ENCODE data around the gene POLR3B.
"Not testable (repeated sequence)": the region's sequence is repeated elsewhere in the genome, so short reads cannot be mapped to it uniquely, and the experiment has no call there.

The POLR3B gene

DNA sequence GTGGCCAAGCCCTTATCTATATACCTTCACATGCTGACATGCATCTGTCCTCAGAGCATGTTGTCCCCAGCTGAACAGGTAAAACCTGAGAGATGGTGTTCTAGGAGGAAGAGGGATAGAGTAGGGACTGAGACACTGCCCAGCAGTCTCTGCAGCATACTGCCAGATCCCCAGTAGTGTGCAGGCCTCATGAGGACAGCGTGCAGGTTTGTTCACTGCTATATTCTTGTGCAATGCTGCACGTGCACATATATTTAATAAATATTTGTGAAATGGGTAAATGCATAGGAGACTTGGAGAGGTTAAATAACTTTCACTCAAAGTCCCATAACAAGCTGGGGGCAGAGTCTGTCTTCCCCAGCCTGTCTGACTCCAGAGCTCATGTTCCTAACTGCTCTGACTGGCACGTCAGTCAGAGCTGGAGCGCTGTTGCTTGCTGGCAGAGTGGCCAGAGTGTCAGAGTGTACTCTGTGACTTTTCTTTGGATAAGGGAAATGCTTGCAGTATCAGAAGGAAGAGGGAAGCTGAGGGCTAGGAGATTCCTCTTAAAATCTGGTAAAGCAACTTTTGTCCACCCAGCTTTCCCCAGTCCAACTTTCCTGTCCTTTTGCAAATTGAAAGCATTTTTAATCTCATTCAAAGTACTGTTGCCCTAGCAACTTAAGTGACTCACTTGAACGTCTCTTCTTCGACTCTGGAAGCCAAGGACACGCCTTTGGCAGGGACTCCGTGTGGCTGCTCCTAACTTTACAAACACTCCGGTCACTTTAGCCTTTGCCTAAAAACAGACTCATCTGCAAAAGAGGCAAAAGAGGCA lies 14.9 kb upstream of the POLR3B start:
- DNase-seq: peak; percentile 46

- DNase-seq: no peak
These were observed 14.4 kb upstream of the POLR3B start for GRCh38 chr12:106343214-106343528.

GRCh38 chr12:106344131-106344530 lies 13.4 kb upstream of the POLR3B start:
- DNase-seq: no peak

GRCh38 chr12:106345746-106346145 lies 11.8 kb upstream of the POLR3B start:
- peak; percentile 46 for DNase-seq

DNA sequence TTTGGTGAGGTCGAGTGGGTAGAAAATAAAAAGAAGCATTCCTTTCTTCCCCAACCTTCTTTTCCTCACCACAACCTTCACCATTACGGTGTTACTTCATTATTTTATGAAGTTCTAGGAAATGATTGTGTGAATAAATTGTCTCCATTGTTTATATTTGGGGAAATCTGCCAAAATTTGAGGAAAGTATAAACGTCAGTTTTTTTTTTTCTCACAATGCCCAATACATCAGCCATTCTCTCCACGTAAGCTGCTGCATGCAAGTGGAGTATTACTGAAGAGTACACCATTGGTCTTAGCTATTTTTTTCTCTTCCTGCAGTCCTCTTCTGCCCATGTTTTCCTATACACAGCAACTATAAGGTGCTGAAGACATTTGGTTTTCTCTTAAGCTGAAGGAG lies 9.1 kb upstream of the POLR3B start:
- DNase-seq: no peak

DNA sequence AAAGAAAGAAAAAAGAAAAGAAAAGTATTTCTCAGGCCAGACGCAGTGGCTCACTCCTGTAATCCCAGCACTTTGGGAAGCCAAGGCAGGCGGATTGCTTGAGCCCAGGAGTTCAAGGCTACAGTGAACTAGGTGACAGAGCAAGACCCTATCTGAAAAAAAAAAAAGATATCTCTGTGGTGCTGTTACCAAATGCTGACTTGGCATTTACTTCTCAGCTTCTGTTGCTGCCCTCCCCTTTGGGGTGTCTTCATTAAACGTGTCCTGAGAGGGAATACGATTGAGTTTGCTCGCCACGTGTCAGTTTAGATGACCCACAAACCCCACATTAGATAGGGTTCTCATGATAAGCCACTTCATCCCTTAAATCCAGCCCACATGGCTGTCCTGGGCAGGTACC lies 4.4 kb upstream of the POLR3B start:
- DNase-seq: no peak

DNA sequence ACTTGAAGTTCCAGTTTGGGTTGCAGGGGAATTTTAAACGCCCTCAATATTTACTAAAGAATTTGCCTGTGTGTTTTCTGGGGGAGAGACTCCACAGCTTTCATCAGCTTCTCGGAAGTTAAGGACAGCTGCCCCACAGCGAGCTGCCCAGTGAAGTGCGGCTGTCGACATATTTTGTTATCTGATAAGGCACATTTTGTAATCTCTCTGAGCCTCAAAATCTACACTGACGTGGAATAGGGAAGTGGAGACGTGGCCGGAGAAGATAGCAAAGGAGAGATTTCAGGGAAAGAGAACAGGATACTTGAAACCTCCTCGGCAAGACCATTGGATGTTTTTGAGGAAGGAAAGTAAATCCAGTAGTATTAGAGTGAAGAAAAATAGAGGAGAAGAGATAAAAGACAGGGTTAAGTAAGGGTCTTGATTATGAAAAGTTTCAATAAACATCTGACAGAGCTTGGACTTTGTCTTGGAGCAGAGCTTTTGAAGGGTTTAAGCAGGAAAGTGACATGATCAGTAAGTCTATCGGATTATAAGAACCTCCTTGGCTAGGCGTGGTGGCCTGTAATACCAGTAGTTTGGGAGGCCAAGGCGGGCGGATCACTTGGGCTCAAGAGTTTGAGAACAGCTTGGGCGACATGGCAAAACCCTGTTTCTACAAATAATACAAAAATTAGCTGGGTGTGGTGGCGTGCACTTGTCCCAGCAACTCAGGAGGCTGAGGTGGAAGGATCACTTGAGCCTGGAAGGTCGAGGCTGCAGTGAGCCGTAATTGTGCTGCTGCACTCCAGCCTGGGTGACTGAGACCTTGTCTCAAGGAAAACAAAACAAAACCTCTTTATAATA lies 1.1 kb downstream of the POLR3B start:
- peak; percentile 68 for DNase-seq

DNA sequence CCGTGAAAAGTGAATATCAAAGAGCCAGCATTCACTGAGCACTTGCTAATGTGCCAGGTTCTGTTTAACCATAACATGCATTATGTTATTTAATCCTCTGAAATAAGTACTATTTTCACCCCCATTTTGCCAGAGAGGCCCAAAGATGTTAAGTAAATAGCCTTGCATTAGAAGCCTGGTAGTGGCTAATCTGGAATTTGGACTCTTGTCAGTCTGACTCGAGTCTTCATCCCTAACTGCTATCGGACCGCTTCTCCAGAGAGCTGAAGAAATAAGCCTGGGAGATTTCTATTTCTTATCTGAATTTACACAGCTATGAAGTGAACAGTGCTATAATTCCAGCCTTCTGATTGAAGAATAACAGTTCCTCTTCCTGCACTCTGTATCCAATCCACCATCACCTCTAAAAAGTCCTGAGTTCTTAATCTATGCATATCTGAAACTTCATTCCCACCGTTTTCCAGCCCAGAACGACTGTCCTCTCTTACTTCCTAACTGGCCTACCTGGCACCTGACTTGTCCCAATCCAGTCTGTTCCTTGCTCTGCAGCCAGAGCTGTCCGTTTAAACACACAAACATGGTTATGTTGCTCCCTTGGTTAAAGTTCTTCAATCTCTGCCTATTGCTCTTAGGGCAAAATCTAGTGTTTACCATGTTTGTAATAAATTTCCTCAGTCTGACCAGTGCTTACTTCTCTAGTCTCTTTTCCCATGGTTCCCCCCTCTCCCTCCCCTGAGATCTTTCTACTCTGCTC lies 2.3 kb downstream of the POLR3B start:
- no peak for DNase-seq

DNA sequence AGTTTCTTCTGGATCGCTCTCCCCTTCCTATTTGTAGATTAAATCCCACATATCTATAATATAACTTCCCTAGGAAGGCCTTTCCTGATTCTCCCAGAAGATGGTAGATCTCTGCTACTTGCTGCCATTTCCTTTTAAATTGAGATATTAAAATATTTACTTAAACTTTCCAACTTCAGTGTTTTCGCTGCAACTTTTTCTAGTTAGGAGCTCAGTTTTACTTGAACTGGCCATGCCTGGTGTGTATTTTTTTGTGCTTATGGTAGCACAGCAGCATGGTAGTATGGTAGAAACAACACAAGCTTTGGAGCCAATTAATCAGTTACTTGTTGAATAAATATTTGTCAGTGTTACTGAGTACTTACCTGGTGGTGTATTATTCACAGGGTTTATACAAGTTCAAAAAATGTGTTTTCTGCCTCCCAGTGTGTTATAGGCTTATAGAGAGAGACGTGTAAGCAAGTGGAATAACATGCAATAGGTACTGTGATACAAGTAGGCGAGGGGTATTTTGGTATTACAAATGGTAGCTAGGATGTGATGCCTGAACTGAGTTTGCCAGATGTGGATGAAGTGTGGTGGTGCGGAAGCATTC lies 2.9 kb downstream of the POLR3B start:
- DNase-seq: no peak

GRCh38 chr12:106362971-106363370 lies 5.4 kb downstream of the POLR3B start:
- no peak for DNase-seq

DNA sequence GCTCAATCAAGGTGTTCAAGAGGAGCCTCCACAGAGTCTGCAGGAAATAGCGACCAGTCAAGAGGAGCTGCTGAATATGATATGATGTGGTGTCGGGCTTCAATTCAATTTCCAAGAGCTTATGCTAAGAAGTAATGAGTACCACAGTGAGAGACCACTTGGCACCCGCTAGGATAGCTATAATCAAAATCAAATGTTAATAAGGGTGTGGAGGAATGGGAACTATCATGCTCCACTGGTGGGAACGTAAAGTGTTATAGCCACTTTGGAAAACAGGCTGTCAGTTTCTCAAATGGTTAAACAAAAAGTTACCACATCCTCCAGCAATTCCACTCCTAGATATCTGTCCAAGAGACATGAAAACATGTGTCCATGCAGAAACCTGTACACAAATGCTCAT lies 6.7 kb downstream of the POLR3B start:
- no peak for DNase-seq

DNA sequence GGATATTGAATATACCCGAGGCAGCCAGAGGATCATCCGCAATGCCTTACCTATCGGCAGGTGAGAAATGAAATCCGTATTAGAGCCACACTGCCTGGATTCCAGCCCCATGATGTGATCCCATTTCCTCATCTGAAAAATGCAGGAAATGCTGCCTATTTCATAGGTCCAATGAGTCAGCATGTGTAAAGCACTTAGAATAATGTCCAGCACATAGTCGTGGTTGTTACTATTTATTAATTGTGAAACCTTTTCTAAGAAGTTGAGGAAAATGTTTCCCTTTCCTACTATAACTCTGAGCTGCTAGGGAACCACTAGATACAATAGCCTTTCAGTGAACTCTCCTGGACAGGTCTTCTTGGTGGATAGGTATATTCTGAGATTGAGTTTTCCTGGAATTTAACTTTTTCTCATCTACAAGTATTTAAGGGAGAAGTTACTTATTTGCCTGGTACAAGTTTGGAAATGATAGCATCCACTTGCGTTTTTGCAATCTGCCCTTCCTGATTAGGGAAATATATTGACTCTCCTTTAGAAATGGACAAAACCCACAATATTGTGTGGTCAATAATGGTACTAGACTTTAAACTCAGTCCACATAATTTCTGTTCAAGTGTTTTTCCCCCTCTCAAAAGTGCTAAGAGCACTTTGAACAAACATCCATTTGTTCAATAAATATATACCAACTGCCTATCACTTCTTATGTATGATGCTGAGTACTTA lies 12.2 kb downstream of the POLR3B start:
- DNase-seq: peak; percentile 80

DNA sequence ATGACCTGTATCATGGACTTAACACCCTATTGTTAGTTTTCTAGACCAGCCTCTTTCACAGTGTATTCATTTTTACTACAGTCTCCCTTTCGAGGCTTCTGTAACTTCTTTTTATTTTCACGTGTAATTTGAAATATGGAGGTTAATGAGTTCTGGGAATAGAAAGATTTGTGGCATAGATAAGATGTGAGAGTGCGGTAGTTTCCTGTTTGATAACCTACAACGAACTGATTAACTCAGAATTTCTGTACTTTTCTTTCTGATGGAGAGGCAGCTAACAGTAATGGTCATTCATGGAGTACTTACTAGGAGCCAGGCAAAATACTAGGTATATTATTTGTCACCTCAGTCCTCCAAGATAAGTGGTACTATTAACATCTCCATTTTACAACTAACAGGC lies 21.2 kb downstream of the POLR3B start:
- DNase-seq: no peak

DNA sequence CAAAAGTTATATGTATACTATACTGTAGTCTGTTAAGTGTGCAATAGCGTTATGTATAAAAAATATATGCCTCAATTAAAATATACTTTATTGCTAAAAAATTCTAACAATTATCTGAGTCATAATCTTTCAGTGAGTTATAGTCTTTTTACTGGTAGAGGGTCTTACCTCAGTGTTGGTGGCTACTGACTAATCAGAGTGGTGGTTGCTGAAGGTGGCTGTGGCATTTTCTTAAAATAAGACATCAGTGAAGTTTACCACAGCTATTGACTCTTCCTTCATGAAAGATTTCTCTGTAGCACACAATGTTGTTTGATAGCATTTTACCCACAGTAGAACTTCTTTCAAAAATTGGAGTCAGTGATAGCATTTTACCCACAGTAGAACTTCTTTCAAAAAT lies 23.4 kb downstream of the POLR3B start:
- peak; percentile 16 for DNase-seq

GRCh38 chr12:106381866-106382265 lies 24.3 kb downstream of the POLR3B start:
- DNase-seq: not testable (repeated sequence)

DNA sequence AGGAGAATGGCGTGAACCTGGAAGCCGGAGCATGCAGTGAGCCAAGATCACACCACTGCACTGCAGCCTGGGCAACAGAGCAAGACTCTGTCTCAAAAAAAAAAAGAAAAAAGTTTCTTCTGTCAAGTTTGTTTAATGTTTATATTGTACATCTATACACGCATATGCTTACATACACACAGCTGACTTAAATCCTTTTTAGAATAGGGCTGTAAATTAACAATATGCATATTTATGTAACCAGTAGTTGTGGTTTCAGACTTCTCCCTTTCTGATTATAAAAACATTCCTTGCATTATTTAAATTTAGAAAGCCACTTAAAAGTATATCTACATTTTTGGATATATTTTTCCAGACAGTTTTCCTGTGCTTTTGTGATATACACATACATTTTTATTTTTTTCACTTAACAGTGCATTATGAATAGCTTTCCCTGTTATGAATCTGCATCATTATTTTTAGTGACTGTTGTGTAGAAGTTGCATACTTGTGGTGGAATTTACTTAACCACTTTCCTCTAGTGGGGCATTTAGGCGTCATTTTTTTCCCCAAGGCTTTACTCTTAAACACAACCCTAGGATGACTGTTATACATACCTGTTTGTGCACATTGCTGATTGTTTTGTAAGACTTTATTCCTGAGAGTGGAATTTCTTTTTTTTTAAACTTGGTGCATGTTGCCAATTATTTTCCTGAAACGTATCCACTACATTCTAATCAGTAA lies 29.4 kb downstream of the POLR3B start:
- DNase-seq: peak; percentile 79

GRCh38 chr12:106387848-106388377 lies 30.4 kb downstream of the POLR3B start:
- DNase-seq: no peak

- peak; percentile 14 for DNase-seq
These were observed 31.6 kb downstream of the POLR3B start for GRCh38 chr12:106389151-106389550.

- no peak for DNase-seq
These were observed 35.2 kb downstream of the POLR3B start for GRCh38 chr12:106392759-106393158.

DNA sequence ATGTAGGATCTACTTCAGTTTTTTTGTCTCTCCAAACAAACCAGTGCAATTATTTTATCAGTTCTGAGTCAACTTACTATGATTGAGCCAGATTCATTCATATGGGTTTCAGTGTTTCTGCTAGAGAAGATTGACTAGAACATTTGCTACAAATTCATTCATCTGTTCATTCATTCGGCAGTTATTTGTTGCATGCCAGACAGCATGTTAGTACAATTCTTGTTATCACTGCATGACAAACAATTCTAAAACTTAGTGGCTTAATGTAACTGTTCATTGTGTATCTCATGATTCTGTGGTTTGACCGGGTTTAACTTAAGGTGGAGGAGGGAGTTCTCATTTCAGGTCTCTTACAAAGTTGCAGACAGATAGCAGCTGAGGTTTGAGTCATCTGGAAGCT lies 52.3 kb downstream of the POLR3B start:
- no peak for DNase-seq

DNA sequence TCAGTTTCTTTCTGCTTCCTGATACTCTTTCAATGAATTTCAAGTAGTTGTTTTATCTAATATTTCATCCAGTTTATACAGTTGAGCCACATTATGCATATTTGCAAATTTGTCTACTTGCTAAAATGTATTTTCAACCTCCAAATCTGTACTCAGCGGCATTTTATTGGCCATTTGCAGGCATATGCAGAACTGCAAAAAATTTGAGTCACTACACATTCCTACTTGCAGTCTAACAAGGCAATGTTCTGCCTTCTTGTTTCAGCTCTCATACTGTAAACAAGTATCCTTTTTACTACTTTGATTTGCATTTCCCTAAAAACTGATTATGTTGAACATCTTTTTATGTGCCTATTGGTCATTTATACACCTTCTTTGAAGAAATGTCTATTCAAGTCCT lies 55.0 kb downstream of the POLR3B start:
- DNase-seq: no peak
